ENCODE results near the gene NFE2. TPM values are rescaled to one million over a fixed set of nuclear protein-coding genes. Genes with fewer than 3 reads are reported as not detected.

NFE2 gene
- total RNA-seq, 1 donor from 2014 or later: not detected

GRCh38 chr12:54246011-54246641 is 54.7 kb downstream of the NFE2 start:
- no peak for TF ChIP-seq POLR2A (IDR thresholded peaks at IDR 0.05)
- TF ChIP-seq POLR2AphosphoS5 (IDR thresholded peaks at IDR 0.05; ENCODE audit: insufficient read depth in 1 of 2, low read depth in 1 of 2): no peak
- TF ChIP-seq CTCF (IDR thresholded peaks at IDR 0.05): no peak
- no peaks in the 10 kb centered on the region for H3K27me3 ChIP-seq
- H3K9me3 ChIP-seq: no peaks in the 10 kb centered on the region
- no peaks in the 10 kb centered on the region for H3K4me1 ChIP-seq
- H3K27ac ChIP-seq: no peak overlapping the region
- no peak overlapping the region for H3K4me3 ChIP-seq
- DNase-seq (ENCODE audit: extremely low spot score in 2 of 2): no peak
- intact Hi-C loops (cut with DNase I): no loop called here
- H3K36me3 ChIP-seq: peaks cover 0 to 28% of the 10 kb centered on the region in 2 donors

MicroRNAs encoded within 50 kb of the gene (microRNA counts, 767-probe panel; counts per million panel counts)
- 5,178 to 5,609 counts per million in 2 donors for microRNA hsa-miR-148b-3p

Small RNAs within 50 kb of the gene (microRNA-seq; reads per million reads assigned to microRNA genes)
- gene MIR148B (ENCODE audit: borderline number of aligned reads, borderline replicate concordance): 136 reads per million, percentile 57 among the genes with 10 or more reads in this experiment

Small RNAs within 50 kb of the gene (small RNA-seq; reads per million reads assigned to genes)
- gene MIR148B (25.4 reads per million, percentile 95 among the genes with 10 or more reads in this experiment), gene RN7SL390P (not detected), gene RN7SL744P (not detected), gene RNU6-950P (not detected)

Other genes with a start within 250 kb of the NFE2 start
- gene HOXC4, start 247.2 kb downstream of the NFE2 start, total RNA-seq: 1.2 TPM
- 16.5 TPM for gene SMUG1, start 112.0 kb downstream of the NFE2 start, total RNA-seq
- 21.6 TPM for gene CBX5, start 20.9 kb downstream of the NFE2 start, total RNA-seq
- 521 TPM for gene HNRNPA1, start 20.3 kb downstream of the NFE2 start, total RNA-seq
- gene COPZ1, start 24.1 kb upstream of the NFE2 start, total RNA-seq: 47.6 TPM
- gene GPR84, start 63.5 kb upstream of the NFE2 start, total RNA-seq: not detected
- 38.8 TPM for gene ZNF385A, start 83.7 kb upstream of the NFE2 start, total RNA-seq
- gene ITGA5, start 118.3 kb upstream of the NFE2 start, total RNA-seq: 95.0 TPM
- gene GTSF1, start 172.6 kb upstream of the NFE2 start, total RNA-seq: 2.7 TPM
- gene NCKAP1L, start 196.7 kb upstream of the NFE2 start, total RNA-seq: 10.8 TPM
- gene PDE1B, start 248.6 kb upstream of the NFE2 start, total RNA-seq: 9.6 TPM